Iris pigment epithelial cell (primary cell): ENCODE measurements around the gene ZNF322.
A peak's percentile ranks its signal among the peaks of the same experiment; 100 is the strongest.
"Not testable (repeated sequence)": the region's sequence is repeated elsewhere in the genome, so short reads cannot be mapped to it uniquely, and the experiment has no call there.

Experiments used
- DNase-seq: peaks from one replicate; pipeline ENCODE4 v3.0.0-alpha.2; 2011; ENCODE audit warnings: low read depth

Gene ZNF322

DNA sequence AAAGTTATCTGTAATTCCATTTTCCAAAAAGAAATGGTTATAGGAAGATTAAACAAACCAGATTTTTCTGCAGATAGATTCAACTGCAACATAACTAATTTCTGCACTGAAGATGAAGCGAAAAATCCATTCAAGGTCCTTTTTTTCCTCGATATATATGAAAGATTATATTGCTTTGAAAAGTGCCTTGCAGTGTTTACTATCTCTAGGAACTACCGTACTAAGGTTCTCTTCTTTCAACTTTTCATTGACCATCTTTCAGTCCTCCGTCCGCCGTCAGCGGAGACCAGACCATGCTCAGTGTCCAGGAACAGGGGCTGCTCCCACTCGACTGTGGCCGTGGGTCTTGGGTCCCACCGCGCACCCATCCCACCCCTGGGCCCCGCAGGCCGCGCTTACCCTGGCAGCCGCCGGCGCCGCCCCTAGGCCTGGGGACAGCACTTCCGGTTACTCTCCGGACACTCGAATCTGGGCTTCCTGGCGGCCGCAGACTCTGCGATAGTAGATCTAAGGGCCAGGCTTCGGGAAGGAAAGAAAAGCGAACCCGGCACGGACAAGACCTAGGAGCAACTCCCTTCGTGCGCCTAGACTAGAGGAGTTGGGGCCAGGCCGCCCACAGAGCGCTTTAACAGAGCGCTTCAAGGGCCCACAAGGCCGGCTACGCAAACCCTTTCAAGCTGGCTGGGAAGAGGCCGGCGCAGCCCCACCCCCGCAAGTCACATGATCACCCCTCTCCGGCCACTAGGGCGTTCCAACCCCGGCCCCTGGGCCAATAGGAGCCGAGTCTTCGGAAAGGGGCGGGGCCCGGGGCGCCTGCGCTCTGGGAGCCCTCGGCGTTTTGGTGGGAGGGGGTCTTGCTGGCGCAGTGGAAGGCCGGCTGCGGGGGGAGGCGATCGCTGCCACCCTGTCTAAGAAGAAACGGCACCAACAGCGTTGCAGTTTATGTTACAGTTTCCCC lies at the start of gene ZNF322:
TSS of gene ZNF322 (minus strand) at position 705 of the 958 bp plus-strand sequence. CDS start 21,193 bp downstream, outside the sequence.
- DNase-seq, result peak; percentile 95

- not testable (repeated sequence) for DNase-seq
Measured at GRCh38 chr6:26705780-26706179, 46.2 kb upstream of the ZNF322 start.

DNA sequence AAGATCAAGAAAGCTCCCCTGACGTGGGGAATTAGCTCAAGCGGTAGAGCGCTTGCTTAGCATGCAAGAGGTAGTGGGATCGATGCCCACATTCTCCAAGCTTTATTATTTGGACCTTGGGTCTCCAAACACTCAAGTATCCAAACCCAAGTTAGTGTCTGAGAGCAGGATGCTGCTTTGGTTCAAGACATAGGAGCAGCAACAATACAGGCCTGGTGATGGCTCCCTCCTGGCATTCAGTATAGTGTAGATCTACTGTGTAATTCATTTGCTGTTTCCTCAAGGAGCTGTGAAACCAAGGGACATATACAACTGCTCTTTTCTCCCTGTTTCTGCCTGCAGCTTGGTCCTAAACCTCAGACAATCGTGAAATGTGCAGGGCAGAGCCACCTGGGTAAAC lies 45.8 kb upstream of the ZNF322 start:
- not testable (repeated sequence) for DNase-seq

- DNase-seq, result not testable (repeated sequence)
Measured at GRCh38 chr6:26701023-26701747, 41.6 kb upstream of the ZNF322 start.

- DNase-seq, result not testable (repeated sequence)
Measured at GRCh38 chr6:26697496-26697895, 38.0 kb upstream of the ZNF322 start.

DNA sequence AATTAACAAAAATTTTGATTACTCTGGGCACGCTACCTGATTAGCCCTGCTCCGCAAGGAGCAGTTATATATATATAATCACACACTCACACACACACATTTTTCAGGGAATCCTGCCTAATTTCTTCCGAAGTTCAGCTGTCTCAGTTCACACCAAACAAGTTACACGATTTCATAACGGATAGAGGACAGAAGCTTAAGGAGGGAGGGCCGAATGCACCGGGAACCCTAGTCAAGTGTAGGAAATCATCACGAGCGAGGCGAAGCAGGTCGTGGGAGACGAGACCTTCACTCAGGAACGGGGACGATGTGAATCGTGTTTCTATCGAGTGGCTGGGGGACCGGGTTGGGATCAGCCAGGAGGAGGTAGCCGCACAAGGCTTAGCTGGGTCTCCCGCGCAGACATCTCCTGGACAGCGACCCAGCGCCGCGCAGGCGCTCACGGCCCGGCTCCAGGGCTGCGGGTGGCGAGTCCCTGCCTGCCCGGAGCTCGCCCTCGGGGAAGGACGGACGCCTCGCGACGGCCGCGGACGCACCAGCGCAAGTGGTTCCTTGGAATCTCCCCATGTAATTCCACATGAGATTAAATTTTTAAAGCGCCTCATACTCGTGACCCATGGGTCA lies 29.9 kb upstream of the ZNF322 start:
- DNase-seq, result not testable (repeated sequence)

DNA sequence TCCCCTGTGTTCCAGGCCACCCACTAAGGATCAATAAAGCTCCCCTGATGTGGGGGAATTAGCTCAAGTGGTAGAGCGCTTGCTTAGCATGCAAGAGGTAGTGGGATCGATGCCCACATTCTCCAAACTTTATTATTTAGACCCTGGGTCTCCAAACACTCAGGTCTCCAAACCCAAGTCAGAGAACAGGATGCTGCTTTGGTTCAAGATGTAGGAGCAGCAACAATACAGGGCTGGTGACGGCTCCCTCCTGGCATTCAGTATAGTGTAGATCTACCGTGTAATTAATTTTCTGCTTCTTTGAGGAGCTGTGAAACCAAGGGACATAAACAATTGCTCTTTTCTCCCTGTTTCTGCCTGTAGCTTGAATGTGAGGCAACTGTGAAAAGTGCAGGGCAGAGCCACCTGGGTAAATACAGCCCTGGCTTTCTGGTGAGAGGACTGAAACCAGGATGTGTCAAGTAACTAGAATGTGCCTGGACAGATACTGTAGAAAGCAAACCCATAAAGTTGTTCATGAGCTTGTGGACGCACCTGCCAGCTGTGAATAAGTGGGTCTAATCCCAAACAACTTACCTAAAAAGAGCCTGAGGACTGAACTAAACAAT lies 23.0 kb upstream of the ZNF322 start:
- not testable (repeated sequence) for DNase-seq

DNA sequence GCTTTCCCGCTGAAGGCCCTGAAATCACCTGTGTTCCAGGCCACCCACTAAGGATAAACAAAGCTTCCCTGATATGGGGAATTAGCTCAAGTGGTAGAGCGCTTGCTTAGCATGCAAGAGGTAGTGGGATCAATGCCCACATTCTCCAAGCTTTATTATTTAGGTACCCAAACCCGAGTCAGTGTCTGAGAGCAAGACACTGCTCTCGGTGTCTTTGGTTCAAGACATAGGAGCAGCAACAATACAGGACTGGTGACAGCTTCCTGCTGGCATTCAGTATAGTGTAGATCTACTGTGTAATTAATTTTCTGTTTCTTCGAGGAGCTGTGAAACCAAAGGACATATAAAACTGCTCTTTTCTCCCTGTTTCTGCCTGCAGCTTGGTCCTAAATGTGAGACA lies 13.7 kb upstream of the ZNF322 start:
- DNase-seq, result not testable (repeated sequence)

DNA sequence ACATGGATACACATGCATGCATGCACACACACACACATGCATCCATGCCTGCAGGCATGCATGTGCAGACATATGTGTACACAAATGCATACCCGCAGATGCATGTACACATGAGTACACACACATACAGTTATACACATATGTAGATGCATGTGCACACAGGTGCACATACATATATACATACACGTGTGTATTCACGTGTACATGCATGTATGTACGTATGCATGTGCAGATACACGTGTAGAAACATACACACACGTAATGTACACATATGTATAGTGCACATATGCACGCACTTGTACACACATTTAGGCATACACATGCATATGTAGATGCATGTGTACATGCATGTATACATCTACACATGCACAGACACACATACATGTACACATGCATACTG lies 11.0 kb upstream of the ZNF322 start:
- DNase-seq, result not testable (repeated sequence)

GRCh38 chr6:26670003-26670402 lies 10.5 kb upstream of the ZNF322 start:
- not testable (repeated sequence) for DNase-seq

- peak; percentile 43 for DNase-seq
Measured at GRCh38 chr6:26660000-26660361, 435 bp upstream of the ZNF322 start.

DNA sequence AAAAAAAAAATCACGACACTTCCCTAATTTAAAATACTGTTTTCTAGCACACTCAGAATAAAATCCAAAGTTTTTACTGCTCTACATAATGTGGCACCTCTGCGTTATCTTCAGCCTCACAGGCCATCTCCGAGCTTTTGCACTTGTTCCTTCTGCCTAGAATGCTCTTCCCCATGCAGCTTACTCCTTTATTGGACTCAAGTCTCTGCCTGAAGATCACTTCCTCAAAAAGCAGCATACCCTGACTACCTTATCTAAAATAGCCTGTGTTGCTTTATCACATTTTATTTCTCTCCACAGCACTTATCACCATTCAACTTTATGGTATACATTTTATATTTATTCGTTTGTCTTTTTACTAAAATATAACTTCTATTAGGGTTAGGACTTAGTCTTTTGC lies 2.3 kb downstream of the ZNF322 start:
- DNase-seq, result no peak

DNA sequence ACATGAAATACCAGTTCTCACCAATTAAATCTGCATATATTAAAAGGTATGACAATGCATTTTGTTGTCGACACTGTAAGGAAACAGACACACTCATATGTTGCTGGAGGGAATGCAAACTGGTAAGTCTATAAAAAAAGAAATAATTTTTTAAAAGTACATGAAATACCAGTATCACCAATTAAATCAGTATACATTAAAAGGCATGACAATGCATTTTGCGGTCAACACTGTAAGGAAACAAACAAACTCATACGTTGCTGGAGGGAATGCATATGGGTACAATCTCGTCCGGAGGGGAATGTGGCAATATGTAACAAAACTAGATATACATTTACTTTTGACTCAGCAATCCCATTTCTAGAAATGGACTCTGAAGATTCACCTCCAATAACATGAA lies 6.5 kb downstream of the ZNF322 start:
- no peak for DNase-seq

DNA sequence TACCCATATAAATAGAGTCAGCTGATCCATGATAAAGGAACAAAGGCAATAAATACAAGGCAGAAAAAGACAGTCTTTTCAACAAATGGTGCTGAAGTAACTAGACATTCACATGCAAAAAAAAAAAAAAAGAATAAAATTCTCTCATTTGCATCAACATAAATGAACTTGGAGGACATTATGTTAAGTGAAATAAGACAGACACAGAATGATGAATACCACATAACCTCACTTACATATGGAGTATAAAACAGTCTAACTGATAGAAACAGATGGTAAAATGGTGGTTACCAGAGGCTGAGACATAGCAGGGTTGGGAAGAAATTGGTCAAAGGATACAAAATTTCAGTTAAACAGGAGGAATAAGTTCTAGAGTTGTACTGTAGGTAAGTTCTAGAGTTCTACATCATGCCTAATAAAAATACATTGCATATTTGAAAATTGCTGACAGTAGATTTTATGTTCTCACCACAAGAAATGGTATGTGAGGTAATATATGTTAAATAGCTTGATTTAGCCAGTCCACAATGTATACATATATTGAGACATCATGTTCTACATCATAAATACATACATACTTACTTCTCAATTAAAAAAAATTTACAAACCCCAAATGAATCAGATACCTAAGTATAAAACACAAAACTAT lies 8.3 kb downstream of the ZNF322 start:
- DNase-seq, result no peak

DNA sequence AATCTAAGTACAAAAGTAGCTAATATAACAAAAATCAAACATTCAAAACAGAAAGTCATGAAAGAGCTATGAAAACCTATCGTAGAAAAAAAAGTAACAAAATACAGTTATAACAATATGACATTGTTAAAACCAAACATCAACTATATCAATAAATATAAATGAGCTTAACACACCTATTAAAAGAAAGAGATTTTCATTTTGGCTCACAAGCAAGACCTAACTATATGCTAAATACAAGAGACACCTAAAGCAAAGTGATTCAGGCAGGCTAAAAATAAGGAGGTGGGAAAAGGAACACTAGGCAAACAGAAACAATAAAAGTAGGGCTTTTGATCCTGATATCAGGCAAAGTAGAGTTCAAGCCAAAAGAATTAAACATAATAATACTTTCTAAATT lies 13.5 kb downstream of the ZNF322 start:
- no peak for DNase-seq

GRCh38 chr6:26640806-26641205 lies 18.7 kb downstream of the ZNF322 start:
- no peak for DNase-seq

DNA sequence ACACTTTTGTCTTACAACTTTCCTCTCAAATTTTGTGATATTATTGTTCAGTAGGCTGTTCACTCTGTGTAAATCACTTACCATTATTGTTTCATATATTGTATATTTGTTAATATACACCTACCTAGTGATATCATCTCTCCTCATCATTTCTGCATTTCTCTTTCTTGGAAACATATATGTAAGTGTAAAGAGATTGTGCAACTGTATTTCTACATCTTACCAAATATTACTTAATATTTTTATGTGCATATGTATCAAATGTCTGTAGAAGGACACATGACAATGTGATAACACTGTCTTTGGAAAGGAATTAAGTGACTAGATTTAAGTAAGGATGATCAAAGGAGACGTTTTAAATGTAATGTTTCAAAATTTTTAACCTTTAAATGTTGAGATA lies 30.2 kb downstream of the ZNF322 start:
- DNase-seq, result no peak

DNA sequence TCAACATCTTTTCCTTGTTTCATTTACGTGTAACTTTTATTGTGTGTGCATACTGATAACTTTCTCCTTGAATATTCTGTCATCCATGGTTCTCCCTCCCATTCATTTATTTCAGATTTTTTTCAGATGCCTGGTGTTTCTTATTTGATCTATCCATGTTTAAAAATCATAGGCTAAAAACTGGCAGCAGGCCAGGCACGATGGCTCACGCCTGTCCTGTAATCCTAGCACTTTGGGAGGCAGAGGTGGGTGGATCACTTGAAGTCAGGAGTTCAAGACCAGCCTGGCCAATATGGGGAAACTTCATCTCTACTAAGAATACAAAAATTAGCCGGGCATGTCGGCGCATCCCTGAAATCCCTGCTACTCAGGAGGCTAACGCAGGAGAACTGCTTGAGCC lies 31.7 kb downstream of the ZNF322 start:
- DNase-seq, result no peak

GRCh38 chr6:26624557-26624956 lies 35.0 kb downstream of the ZNF322 start:
- no peak for DNase-seq

DNA sequence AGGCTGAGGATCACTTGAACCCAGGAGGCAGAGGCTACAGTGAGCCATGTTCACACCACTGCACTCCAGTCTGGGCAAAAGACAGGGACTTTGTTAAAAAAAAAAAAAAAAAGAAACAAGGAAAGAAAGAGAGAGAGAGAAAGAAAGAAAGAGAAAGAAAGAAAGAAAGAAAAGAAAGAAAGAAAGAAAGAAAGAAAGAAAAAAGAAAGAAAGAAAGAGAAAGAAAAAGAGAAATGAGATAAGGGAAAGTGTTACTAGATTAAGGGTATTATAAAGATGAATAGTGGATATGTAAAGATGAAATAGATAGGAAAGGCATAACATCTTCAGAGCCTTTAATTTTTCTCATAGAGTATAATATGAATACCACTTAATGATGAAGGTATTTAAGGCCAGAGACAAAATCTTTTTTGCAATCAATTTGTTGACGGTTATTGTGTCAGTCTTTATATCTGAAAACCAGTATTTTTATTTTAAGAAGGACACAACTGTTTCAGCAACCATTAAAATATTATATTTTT lies 36.1 kb downstream of the ZNF322 start:
- no peak for DNase-seq
